SK-N-DZ (cell line): Measurements from ENCODE around the gene GPR39.

ENCODE experiments used
- DNase-seq: peaks from one replicate; pipeline ENCODE4 v3.0.0-alpha.2; 2015; ENCODE audit warnings: low spot score

GPR39 gene

GRCh38 chr2:132638313-132639040 is 221.9 kb downstream of the GPR39 start:
- no peak for DNase-seq

GRCh38 chr2:132640116-132640515 is 223.5 kb downstream of the GPR39 start:
- DNase-seq, result no peak

GRCh38 chr2:132641819-132642218 is 225.2 kb downstream of the GPR39 start:
- DNase-seq, result no peak

GRCh38 chr2:132642415-132642814 is 225.8 kb downstream of the GPR39 start:
- DNase-seq, result no peak

- no peak for DNase-seq
Observed at GRCh38 chr2:132645176-132645575, 228.6 kb downstream of the GPR39 start.

- no peak for DNase-seq
Observed at GRCh38 chr2:132645722-132646539, 229.3 kb downstream of the GPR39 start.

- no peak for DNase-seq
Observed at GRCh38 chr2:132646540-132647108, 230.0 kb downstream of the GPR39 start.

- peak; percentile 13 for DNase-seq
Observed at GRCh38 chr2:132651115-132652045, 234.8 kb downstream of the GPR39 start.

GRCh38 chr2:132652474-132652873 is 235.9 kb downstream of the GPR39 start:
- no peak for DNase-seq

- DNase-seq, result no peak
Observed at GRCh38 chr2:132654335-132654734, 237.7 kb downstream of the GPR39 start.

- no peak for DNase-seq
Observed at GRCh38 chr2:132654968-132655367, 238.4 kb downstream of the GPR39 start.

- DNase-seq, result no peak
Observed at GRCh38 chr2:132656266-132656975, 239.8 kb downstream of the GPR39 start.

GRCh38 chr2:132659331-132659730 is 242.7 kb downstream of the GPR39 start:
- DNase-seq, result no peak

- no peak for DNase-seq
Observed at GRCh38 chr2:132662732-132663131, 246.1 kb downstream of the GPR39 start.

GRCh38 chr2:132664096-132664495 is 247.5 kb downstream of the GPR39 start:
- no peak for DNase-seq

GRCh38 chr2:132665401-132666140 is 249.0 kb downstream of the GPR39 start:
- no peak for DNase-seq

GRCh38 chr2:132667706-132668105 is 251.1 kb downstream of the GPR39 start:
- DNase-seq, result no peak

GRCh38 chr2:132668189-132668823 is 251.7 kb downstream of the GPR39 start:
- no peak for DNase-seq
